AG09319 (cell line): Measurements from ENCODE around the gene NRF1.

Experiments used
- DNase-seq: peaks from one replicate; pipeline ENCODE4 v3.0.0-alpha.2; 2010; ENCODE audit warnings: low read depth; ENCODE audit errors: extremely low read depth
- CTCF ChIP-seq: IDR thresholded peaks from 2 replicates; pipeline ENCODE4 v1.5.1; 2011; ENCODE audit warnings: low read depth, mild to moderate bottlenecking, inconsistent platforms, low read length, moderate library complexity

Gene NRF1

GRCh38 chr7:129642871-129643549, 31.5 kb downstream of the NRF1 start:
- no peak for DNase-seq
- no peak for TF ChIP-seq CTCF

GRCh38 chr7:129643550-129644170, 32.1 kb downstream of the NRF1 start:
- no peak for TF ChIP-seq CTCF
- DNase-seq: no peak

- peak; percentile 50 for TF ChIP-seq CTCF
- DNase-seq: no peak
Observed at GRCh38 chr7:129644634-129645230, 33.2 kb downstream of the NRF1 start.

GRCh38 chr7:129646369-129647021, 35.0 kb downstream of the NRF1 start:
- TF ChIP-seq CTCF: no peak
- no peak for DNase-seq

GRCh38 chr7:129649128-129649690, 37.7 kb downstream of the NRF1 start:
- TF ChIP-seq CTCF: no peak
- no peak for DNase-seq

- TF ChIP-seq CTCF: no peak
- no peak for DNase-seq
Observed at GRCh38 chr7:129650056-129650758, 38.7 kb downstream of the NRF1 start.
